ENCODE results near the gene THY1. TPM values are rescaled to one million over a fixed set of nuclear protein-coding genes. Genes with fewer than 3 reads are reported as not detected.

THY1 gene
- total RNA-seq, 1 donor from 2014 or later: 0.62 TPM

DNA sequence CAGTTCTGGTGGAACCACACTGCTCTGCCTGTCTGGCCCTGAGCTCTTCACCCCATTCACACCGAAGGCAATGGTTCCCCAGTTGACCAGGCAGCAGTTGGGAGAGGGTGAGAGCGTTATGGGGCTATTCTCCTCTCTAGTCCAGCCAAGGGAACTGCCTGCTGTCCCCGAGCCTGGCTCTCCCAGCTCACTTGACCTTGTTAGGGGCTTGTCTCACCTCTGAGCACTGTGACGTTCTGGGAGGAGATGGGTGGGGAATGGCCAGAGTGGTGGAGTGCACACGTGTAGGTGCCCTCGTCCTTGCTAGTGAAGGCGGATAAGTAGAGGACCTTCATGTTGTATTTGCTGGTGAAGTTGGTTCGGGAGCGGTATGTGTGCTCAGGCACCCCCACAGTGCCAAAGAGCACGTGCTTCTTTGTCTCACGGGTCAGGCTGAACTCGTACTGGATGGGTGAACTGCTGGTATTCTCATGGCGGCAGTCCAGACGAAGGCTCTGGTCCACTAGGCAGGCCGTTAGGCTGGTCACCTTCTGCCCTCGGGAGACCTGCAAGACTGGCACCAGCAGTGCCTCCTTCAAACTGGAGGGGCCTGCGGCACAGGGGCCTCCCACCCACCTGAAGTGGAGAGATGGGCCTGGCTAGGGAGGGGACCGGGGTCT, 3.0 kb downstream of the THY1 start:
- H3K4me3 Mint-ChIP-seq (ENCODE audit: low read depth): no peak overlapping the region
- no peak for DNase-seq (ENCODE audit: low spot score, unreplicated experiment)
- H3K9me3 Mint-ChIP-seq (ENCODE audit: low read depth): no peaks in the 10 kb centered on the region
- TF ChIP-seq, protein P1, sequence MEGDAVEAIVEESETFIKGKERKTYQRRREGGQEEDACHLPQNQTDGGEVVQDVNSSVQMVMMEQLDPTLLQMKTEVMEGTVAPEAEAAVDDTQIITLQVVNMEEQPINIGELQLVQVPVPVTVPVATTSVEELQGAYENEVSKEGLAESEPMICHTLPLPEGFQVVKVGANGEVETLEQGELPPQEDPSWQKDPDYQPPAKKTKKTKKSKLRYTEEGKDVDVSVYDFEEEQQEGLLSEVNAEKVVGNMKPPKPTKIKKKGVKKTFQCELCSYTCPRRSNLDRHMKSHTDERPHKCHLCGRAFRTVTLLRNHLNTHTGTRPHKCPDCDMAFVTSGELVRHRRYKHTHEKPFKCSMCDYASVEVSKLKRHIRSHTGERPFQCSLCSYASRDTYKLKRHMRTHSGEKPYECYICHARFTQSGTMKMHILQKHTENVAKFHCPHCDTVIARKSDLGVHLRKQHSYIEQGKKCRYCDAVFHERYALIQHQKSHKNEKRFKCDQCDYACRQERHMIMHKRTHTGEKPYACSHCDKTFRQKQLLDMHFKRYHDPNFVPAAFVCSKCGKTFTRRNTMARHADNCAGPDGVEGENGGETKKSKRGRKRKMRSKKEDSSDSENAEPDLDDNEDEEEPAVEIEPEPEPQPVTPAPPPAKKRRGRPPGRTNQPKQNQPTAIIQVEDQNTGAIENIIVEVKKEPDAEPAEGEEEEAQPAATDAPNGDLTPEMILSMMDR (IDR thresholded peaks at IDR 0.05; ENCODE audit: unreplicated experiment): no peak
- H3K27me3 Mint-ChIP-seq: peaks cover 75% of the 10 kb centered on the region
- peaks cover 9% of the 10 kb centered on the region for H3K4me1 Mint-ChIP-seq (ENCODE audit: low read depth)
- no peak overlapping the region for H3K27ac Mint-ChIP-seq
- H3K36me3 Mint-ChIP-seq (ENCODE audit: insufficient read depth): no peaks in the 10 kb centered on the region

- TF ChIP-seq, protein P1 (IDR thresholded peaks at IDR 0.05; ENCODE audit: unreplicated experiment): no peak
- Mint-ChIP-seq H3K9me3 (ENCODE audit: low read depth) (peaks cover 3% of the 10 kb centered on the region), H3K36me3 (ENCODE audit: insufficient read depth) (no peaks in the 10 kb centered on the region), H3K27ac (no peak overlapping the region), H3K27me3 (peaks cover 68% of the 10 kb centered on the region), H3K4me3 (ENCODE audit: low read depth) (no peak overlapping the region), H3K4me1 (ENCODE audit: low read depth) (peaks cover 9% of the 10 kb centered on the region)
- DNase-seq (ENCODE audit: low spot score, unreplicated experiment): no peak
Measured at GRCh38 chr11:119419246-119419645, 3.7 kb downstream of the THY1 start.

GRCh38 chr11:119418759-119419158, 4.2 kb downstream of the THY1 start:
- H3K27ac Mint-ChIP-seq: no peak overlapping the region
- H3K9me3 Mint-ChIP-seq (ENCODE audit: low read depth): peaks cover 4% of the 10 kb centered on the region
- no peak overlapping the region for H3K4me3 Mint-ChIP-seq (ENCODE audit: low read depth)
- H3K4me1 Mint-ChIP-seq (ENCODE audit: low read depth): peaks cover 9% of the 10 kb centered on the region
- H3K36me3 Mint-ChIP-seq (ENCODE audit: insufficient read depth): no peaks in the 10 kb centered on the region
- no peak for DNase-seq (ENCODE audit: low spot score, unreplicated experiment)
- H3K27me3 Mint-ChIP-seq: peaks cover 63% of the 10 kb centered on the region
- TF ChIP-seq, protein P1 (IDR thresholded peaks at IDR 0.05; ENCODE audit: unreplicated experiment): no peak

DNA sequence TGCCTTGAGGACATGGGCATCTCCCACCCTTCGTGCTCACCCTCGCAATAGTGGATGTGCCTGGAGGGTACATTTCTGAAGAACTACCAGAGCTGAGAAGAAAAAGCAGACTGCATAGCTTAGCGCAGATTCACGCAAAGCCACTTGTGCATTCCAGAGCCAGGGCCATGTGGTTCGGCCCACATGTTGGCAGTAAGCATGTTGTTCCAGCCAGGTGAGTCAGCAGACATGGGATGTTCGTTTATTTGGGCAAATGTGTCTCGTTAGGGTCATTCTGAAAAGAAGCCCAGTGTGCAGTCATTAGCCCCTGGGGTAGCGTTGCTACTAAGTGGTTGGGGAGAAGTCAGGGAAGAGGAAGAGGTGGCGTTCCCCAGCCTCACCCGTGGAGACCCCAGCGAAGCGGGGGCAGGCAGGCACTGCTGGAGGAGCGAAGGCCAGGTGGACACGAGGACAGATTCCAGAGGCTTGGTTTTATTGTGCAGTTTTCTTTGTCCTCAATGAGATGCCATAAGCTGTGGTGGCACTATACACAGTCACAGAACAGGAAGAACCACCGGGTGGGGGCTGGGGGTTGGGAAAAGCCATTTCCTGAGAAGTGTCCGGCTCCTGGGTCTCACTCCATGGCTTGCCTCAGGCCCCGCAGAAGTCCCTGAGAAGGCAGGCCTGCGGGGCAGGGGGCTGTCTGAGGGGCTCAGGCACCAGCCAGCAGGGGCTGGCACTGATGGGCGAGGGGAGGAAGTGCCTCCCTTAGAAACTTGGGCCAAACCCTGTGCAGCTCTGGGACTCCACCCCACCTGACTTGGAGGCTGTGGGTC, 5.0 kb downstream of the THY1 start:
- no peak for DNase-seq (ENCODE audit: low spot score, unreplicated experiment)
- Mint-ChIP-seq H3K4me3 (ENCODE audit: low read depth) (no peak overlapping the region), H3K36me3 (ENCODE audit: insufficient read depth) (no peaks in the 10 kb centered on the region), H3K9me3 (ENCODE audit: low read depth) (peaks cover 4% of the 10 kb centered on the region), H3K27ac (no peak overlapping the region), H3K4me1 (ENCODE audit: low read depth) (peaks cover 9% of the 10 kb centered on the region), H3K27me3 (peaks cover 57% of the 10 kb centered on the region)
- TF ChIP-seq, protein P1 (IDR thresholded peaks at IDR 0.05; ENCODE audit: unreplicated experiment): no peak

- H3K9me3 Mint-ChIP-seq (ENCODE audit: low read depth): peaks cover 4% of the 10 kb centered on the region
- DNase-seq (ENCODE audit: low spot score, unreplicated experiment): no peak
- no peaks in the 10 kb centered on the region for H3K36me3 Mint-ChIP-seq (ENCODE audit: insufficient read depth)
- no peak overlapping the region for H3K4me3 Mint-ChIP-seq (ENCODE audit: low read depth)
- no peak overlapping the region for H3K27ac Mint-ChIP-seq
- TF ChIP-seq, protein P1 (IDR thresholded peaks at IDR 0.05; ENCODE audit: unreplicated experiment): no peak
- peaks cover 49% of the 10 kb centered on the region for H3K27me3 Mint-ChIP-seq
- H3K4me1 Mint-ChIP-seq (ENCODE audit: low read depth): peaks cover 2% of the 10 kb centered on the region
Measured at GRCh38 chr11:119416606-119417580, 6.1 kb downstream of the THY1 start.
